GM12892 (cell line): Measurements from ENCODE around the gene GUCY2D.
A peak's percentile ranks its signal among the peaks of the same experiment; 100 is the strongest.
"Not testable (repeated sequence)": the region's sequence is repeated elsewhere in the genome, so short reads cannot be mapped to it uniquely, and the experiment has no call there.

ENCODE experiments used
- DNase-seq: peaks from one replicate; pipeline ENCODE4 v3.0.0; 2011; ENCODE audit not compliant: insufficient read length
- FAIRE-seq: peaks from 2 replicates; lab custom pipeline; 2011; peaks lifted over from hg19 to GRCh38; lab: Jason Lieb, UNC
- POLR2A ChIP-seq: IDR thresholded peaks from 2 replicates; pipeline ENCODE4 v1.6.1; 2011; ENCODE audit warnings: low read depth, low read length, control low read depth
- POLR2AphosphoS5 ChIP-seq: IDR thresholded peaks from 2 replicates; pipeline ENCODE4 v1.6.1; 2011; ENCODE audit warnings: low read depth, low read length, control low read depth
- TAF1 ChIP-seq: IDR thresholded peaks from 2 replicates; pipeline ENCODE4 v1.6.1; 2011; ENCODE audit warnings: low read depth, mild to moderate bottlenecking, control low read depth, low read length, borderline replicate concordance

The GUCY2D gene

DNA sequence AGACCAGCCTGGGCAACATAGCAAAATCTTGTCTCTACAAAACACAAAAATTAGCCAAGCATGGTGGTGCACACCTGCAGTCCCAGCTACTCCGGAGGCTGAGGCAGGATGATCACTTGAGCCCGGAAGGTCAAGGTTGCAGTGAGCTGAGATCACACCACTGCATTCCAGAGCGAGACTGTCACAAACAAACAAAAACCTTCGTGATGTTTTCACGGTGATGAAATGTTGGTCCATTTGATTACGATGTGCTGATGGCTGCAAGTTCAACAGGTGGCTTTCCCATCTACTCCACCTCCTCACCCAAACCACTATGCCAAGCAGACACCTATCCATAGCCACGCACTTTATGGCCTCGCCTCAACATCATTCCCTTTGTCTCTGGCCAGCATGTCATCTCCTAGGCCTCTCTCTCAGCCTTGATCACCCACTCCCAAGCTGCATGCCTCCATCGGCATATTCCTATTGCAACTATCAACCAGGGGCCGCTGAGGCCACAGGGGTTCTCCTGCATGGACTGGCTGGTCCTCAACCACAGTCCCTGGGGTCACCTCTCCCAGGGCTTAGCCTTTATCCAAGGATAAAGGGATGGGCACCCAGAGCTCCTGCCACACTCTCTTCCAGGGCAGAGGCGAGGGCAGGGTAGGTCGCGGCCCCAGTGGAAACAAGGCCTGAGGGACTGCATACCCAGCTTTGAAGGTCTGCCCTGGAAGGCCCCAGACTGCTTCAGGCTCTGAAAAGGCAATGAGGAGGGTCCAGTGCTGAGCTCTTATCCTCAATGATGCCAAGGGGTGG, 19.3 kb downstream of the GUCY2D start:
- TF ChIP-seq POLR2A (no peak), POLR2AphosphoS5 (no peak), TAF1 (no peak)
- DNase-seq (no peak), FAIRE-seq (no peak)

DNA sequence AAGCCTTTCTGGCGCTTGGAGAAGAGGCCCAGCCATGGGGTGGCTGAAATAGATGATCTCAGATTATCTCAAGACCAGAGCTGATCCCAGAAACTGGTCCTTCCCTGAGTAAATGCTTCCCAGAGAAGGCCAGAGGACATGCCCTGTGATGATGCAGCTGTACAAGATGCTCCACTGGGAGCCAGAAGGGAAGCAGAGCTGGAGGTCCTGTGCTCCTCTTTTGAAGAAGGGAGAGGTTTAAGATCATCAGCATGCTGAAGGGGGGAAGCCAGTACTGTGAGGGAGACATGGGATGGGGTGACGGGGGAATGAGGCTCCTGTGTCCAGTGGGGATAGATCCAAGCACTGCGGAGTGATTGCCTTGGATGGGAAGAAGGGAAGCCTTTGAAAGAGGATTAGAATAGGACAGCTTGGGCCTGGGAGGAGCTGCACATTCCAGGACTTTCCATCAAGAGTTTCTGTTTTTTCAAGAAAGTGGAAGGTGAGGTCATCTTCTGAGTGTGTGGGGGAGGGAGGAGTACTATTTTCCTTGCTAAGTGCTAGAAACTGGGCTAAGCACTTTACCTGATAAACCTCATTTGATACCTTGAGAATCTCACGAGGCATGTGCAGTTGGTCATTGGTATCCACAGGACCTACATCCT, 20.1 kb downstream of the GUCY2D start:
- no peak for FAIRE-seq
- TF ChIP-seq TAF1 (no peak), POLR2AphosphoS5 (no peak)
- no peak for DNase-seq

DNA sequence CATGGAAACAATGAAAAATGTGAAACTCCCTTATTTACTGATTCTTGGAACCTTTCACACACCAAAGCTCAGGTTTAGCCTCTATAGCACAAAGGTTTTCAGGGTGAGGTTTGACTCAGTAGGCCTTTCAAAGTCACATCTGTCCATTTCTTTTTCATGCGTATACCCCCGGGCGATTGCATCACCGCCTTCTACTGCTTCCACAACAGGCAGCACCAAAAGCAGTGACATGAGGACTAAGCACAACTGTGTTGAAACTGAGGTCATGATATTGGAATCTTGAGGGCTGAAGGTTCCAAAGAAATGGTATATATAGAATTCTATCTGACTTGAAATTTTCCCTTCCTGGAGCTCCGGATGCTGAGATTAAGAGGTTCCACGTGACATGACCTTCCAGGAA, 21.7 kb downstream of the GUCY2D start:
- not testable (repeated sequence) for FAIRE-seq, DNase-seq

DNA sequence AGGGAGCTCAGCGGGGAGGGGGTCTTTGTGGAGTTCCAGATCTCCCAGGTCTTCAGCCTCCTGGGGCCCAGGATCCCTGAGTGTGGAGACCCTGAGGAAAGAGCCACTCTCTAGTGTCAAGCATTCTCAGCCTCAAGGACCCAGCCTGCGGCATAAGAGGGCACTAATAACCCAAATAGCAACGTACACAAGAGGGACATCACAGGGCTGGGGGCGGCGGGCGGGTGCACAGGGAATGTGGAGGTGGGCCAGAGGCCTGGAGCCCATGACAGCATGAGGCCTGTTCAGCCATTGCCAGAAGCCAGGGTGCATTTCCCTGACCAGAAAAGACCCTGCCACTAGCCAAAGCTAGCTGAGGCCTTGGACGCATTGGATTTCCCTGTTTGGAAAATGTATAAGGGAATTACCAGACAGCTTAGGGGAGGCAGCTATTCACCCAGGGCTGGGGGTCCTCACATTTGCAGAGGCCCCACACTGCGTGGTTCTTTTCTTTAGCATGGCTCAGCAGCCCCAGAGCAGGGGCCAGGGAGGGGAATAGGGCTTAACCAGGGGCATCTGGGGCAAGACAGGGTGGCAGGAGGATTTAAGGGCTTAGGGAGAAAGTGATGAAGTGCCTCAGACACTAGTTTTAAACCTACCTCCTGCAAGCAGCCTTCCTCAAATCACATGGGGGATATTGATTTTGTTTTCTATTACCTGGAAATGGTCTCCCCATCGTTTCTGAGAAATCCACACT, 22.9 kb downstream of the GUCY2D start:
- no peak for FAIRE-seq
- no peak for DNase-seq
- TF ChIP-seq TAF1: no peak
- no peak for TF ChIP-seq POLR2A
- no peak for TF ChIP-seq POLR2AphosphoS5

DNA sequence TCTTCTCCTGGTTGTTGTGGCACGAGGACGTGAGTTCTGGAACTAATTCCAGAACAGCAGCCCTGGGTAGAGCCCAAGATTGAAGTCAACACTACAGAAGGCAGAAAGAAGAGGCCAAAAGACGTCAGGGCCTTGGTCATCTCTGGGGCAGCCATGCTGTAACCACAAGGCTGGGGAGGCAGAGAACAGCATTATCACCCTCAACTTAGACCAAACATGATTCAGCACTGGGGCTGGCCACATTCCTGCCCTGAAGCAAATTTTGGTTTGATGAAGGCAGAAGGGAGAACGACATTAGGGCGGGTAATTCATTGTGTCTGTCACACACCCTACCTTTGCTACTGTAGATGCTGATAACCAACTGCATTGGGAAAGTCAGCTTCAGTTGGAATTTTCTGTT, 26.7 kb downstream of the GUCY2D start:
- DNase-seq (no peak), FAIRE-seq (no peak)
- no peak for TF ChIP-seq TAF1
- no peak for TF ChIP-seq POLR2A
- TF ChIP-seq POLR2AphosphoS5: no peak

DNA sequence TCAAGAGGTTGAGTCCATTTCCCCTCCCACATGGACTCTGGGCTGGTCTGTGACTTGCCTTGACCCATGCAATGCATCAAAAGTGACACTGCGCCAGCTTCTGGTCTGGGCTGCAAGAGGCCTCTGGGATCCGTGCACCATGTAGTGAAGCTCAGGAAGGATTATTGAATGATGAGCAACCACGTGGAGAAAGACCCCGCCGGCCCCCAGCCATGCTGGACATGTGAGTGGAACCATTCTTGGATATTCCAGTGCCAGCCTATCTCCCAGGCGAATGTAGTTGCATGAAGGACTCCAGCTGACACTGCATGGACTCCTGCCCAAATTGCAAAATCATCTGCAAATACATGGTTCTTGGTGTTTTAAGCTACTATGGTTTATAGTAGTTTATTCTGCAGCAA, 28.8 kb downstream of the GUCY2D start:
- DNase-seq (no peak), FAIRE-seq (no peak)
- TF ChIP-seq POLR2AphosphoS5 (no peak), POLR2A (no peak), TAF1 (no peak)

DNA sequence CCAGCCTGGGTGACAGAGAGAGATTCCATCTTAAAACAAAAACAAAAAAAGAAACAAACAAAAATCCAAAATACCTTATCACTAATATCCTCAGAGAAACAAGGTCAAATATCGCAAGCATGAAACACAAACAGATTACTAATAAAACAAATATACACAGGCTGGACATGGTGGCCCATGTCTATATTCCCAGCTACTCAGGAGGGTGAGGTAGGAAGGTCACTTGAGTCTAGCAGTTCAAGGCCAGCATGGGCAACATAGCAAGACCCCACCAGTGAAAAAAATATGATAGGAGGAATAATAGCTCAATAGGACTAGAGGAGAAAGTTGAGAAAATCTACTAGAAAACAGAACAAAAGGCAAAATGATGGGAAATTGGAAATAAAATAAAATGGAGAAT, 29.5 kb downstream of the GUCY2D start:
- TF ChIP-seq POLR2A (no peak), TAF1 (no peak), POLR2AphosphoS5 (no peak)
- FAIRE-seq: no peak
- DNase-seq: no peak

DNA sequence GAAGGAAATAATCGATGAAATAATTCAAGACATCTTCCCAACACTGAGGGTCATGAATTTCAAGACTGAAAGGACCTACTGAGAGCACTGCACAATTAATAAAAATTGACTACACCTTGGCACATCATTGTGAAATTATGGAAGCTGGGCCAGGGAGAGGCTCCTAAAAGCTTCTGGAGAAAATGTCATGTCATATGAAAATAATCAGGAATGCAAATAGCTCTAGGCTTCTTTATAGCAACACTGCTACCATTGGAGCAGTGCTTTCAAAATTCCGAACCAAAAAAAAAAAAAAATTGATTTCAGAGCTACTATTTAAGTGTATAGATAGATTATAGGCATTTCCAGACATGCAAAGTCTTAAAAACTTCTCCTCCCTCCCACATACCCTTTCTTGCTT, 30.0 kb downstream of the GUCY2D start:
- FAIRE-seq: no peak
- DNase-seq: no peak
- no peak for TF ChIP-seq POLR2A
- no peak for TF ChIP-seq POLR2AphosphoS5
- TF ChIP-seq TAF1: no peak

DNA sequence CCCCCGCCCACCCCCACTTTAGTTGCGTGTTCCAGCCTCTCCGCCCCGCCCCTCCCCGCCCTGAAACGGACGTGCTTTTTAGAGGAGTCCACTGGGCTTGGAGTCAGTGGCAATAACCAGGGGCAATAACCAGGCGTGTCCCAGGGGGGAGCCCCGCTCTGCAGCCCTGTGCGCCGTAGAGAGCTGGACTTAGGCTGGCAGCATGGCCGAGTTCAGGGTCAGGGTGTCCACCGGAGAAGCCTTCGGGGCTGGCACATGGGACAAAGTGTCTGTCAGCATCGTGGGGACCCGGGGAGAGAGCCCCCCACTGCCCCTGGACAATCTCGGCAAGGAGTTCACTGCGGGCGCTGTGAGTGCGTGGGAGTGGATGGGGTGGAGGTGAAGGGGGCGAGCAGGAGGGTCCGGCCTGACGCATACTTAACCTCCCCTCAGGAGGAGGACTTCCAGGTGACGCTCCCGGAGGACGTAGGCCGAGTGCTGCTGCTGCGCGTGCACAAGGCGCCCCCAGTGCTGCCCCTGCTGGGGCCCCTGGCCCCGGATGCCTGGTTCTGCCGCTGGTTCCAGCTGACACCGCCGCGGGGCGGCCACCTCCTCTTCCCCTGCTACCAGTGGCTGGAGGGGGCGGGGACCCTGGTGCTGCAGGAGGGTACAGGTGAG, 36.7 kb downstream of the GUCY2D start, which contains the start of gene ALOX15B:
Gene ALOX15B, plus strand, starts transcription at position 106 of the 657 bp plus-strand sequence. Its CDS starts 97 bp downstream, at position 203.
- FAIRE-seq (no peak), DNase-seq (no peak)
- no peak for TF ChIP-seq POLR2AphosphoS5
- no peak for TF ChIP-seq POLR2A
- no peak for TF ChIP-seq TAF1

DNA sequence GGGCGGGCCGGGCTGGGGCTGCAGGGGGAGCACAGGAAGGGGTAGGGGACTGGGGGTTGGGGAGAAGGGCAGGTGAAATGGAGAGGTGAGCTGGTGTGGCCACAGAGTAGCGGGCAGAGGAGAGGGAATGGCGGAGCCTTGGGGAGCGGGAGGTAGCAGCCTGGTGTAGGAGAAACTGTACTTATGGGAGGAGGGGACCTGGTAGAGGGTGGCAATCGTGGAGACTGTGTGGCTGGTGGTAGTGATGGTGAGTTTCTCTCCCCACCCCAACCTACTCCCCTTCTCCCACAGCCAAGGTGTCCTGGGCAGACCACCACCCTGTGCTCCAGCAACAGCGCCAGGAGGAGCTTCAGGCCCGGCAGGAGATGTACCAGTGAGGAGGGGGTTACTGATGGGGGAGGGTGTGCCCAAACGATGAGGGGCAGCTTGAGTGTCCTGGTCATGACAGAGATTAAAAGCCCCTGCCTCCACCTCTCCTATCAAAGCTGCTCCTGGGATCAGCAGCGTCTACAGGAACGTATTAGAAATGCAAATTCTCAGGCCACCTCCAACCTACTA, 37.3 kb downstream of the GUCY2D start:
- no peak for DNase-seq
- TF ChIP-seq POLR2AphosphoS5: no peak
- TF ChIP-seq TAF1: no peak
- TF ChIP-seq POLR2A: no peak
- no peak for FAIRE-seq

DNA sequence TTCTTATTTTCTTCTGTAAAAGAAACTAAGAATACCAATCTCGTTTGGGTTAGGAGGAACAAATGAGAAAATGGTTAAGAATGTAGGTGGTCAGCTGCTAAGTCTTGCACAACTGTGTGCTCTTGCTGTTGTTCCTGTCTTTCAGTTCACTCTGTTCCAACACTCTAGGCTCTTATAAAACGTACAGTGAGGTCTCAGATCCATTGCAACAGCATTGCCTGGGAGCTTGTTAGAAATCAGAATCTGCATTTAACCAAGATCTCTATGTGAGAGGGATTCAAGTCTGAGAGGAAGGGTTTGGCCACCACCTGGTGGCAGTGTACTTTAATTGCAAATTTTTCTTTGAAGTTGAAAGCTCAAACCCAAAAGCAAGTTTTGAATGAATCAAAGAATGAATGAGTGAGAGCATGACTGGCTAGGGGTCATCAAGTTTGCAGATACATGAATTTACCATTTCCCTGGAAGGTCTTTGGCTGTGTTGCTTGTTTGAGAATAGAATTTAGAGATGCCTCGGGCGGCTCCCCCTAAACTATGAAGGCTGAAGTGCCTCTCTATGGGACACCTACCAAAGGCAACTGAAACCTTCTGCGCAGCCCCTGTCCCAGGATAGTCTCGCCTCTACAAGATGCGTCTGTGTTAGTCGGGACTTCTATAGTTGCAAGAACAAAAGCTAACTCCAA, 39.0 kb downstream of the GUCY2D start:
- DNase-seq (no peak), FAIRE-seq (peak; percentile 84)
- TF ChIP-seq POLR2AphosphoS5 (no peak), TAF1 (no peak), POLR2A (no peak)
